Right atrium auricular region (tissue), 2 donors: ENCODE results near the gene SUN5. TPM values are rescaled to one million over a fixed set of nuclear protein-coding genes. Genes with fewer than 3 reads are reported as not detected.

Experiments used
- DNase-seq: peaks from one replicate; pipeline ENCODE4 v3.0.0-alpha.2; 2019; ENCODE audit warnings: low spot score
- H3K27ac ChIP-seq, 2 donors: fragments of 200-600 bp; sonication (generic); 1 replicate in 1 of 2; 2 replicates in 1 of 2; pipeline ENCODE4 v1.5.1; 2016 to 2019
- H3K27me3 ChIP-seq, 2 donors: fragments of 200-600 bp; sonication (generic); one replicate each; pipeline versions ENCODE4 v1.5.1 to v1.6.0; 2017 to 2019
- H3K36me3 ChIP-seq: fragments of 200-600 bp; sonication (generic); one replicate; pipeline ENCODE4 v1.5.1; 2016
- H3K4me1 ChIP-seq, 2 donors: fragments of 200-600 bp; sonication (generic); one replicate each; pipeline versions ENCODE4 v1.5.1 to v1.6.0; 2017 to 2019
- H3K4me3 ChIP-seq, 2 donors: fragments of 200-600 bp; sonication (generic); 1 replicate in 1 of 2; 2 replicates in 1 of 2; pipeline ENCODE4 v1.5.1; 2017 to 2019; ENCODE audit warnings: mild to moderate bottlenecking in 1 of 2, moderate library complexity in 1 of 2
- H3K9me3 ChIP-seq, 2 donors: fragments of 200-600 bp; sonication (generic); one replicate each; pipeline ENCODE4 v1.5.1; 2019
- CTCF ChIP-seq, 2 donors: fragments of 200-600 bp; sonication (generic); IDR thresholded peaks; one replicate each; pipeline ENCODE4 v1.5.1; 2019; ENCODE audit warnings: antibody characterized with exemption in 2 of 2
- total RNA-seq, 2 donors: library from RNA; depleted of rRNA; stranded (reverse); fragments of >200 nt; gene quantifications; one replicate each; pipeline ENCODE4 v1.1.0, GENCODE V29; 2016

SUN5 gene
- total RNA-seq, 2 donors from 2014 or later: not detected

DNA sequence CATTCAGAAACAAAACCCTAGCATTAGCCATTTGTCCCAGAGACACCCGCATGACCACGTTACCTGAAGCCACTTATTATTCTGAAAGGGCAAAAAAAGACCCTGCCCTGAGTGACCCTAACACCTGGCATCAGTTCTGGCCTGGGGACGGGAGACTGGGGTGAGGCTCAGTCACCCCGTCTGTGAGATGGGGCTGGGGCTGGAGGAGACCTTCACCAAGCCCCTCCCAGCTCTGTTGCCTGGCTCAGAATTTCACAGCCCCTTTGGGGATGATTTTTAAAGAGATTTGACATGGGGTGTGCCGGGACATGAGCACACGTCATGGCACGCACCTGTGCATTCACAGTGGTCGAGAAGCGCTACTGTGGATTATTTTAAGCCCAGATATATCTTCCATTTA lies 25.8 kb upstream of the SUN5 start:
- Histone ChIP-seq H3K4me1 (no peaks in the 10 kb centered on the region), H3K4me3 (no peak overlapping the region), H3K27me3 (no peaks in the 10 kb centered on the region), H3K36me3 (no peaks in the 10 kb centered on the region), H3K9me3 (peaks cover 0 to 6% of the 10 kb centered on the region in 2 donors), H3K27ac (no peak overlapping the region)
- TF ChIP-seq CTCF (IDR thresholded peaks at IDR 0.05): no peak
- no peak for DNase-seq

GRCh38 chr20:33028875-33029274 lies 24.6 kb upstream of the SUN5 start:
- H3K4me3 ChIP-seq: no peak overlapping the region
- TF ChIP-seq CTCF (IDR thresholded peaks at IDR 0.05): no peak
- no peaks in the 10 kb centered on the region for H3K36me3 ChIP-seq
- no peak overlapping the region for H3K27ac ChIP-seq
- H3K4me1 ChIP-seq: no peaks in the 10 kb centered on the region
- no peak for DNase-seq
- peaks cover 0 to 6% of the 10 kb centered on the region in 2 donors for H3K9me3 ChIP-seq
- no peaks in the 10 kb centered on the region for H3K27me3 ChIP-seq

DNA sequence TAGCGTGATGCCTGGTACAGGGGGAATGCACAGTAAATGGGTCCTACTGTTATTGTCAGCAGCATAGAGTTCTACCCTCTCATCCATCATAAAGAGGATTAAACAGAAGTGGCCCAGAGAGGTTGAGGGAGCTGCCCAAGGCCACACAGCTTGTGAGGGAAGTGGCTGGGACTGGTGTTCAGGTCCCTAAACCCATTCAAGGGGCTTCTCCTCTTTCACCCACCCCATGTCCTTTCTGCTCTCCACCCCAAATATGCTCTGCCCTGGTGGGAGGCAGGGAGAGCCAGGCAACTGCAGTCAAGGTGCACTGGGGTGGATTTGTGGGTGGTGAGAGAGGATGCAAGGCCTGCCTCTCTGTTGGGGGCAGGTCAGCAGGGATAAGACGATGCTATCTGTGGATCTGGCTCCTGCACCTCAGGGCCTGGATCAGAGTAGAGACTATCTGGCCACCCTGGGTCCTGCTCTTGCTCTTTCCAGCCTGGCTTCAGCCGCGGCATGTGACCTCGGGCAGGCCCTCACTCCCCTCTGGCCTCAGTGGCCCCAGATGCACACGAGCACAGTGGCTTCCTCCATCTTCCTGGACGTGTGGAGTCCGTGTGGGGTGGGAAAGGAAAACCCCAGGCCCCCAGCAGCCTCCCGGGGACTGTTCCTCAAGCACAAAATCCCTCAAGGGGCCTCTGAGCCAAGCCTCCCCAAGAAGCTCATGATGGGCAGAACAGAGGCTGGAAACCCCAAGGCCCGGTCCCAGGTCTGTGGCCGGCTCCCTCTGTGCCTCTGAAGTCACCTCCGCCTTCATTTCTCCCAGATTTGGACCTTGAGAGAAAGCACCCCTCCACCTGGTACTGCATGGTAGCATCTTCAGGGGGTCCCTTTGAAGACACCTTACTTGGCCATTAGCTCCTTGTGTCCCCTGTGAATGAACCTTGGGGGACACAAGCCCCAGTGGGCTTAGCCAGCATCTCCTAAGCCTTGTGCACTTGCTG lies 23.8 kb upstream of the SUN5 start:
- H3K27ac ChIP-seq: no peak overlapping the region
- no peak overlapping the region for H3K4me3 ChIP-seq
- no peak for TF ChIP-seq CTCF (IDR thresholded peaks at IDR 0.05)
- no peaks in the 10 kb centered on the region for H3K27me3 ChIP-seq
- no peak for DNase-seq
- H3K36me3 ChIP-seq: no peaks in the 10 kb centered on the region
- H3K4me1 ChIP-seq: no peaks in the 10 kb centered on the region
- H3K9me3 ChIP-seq: peaks cover 0 to under 1% of the 10 kb centered on the region in 2 donors

- Histone ChIP-seq H3K4me3 (no peak overlapping the region), H3K36me3 (no peaks in the 10 kb centered on the region), H3K4me1 (no peaks in the 10 kb centered on the region), H3K27me3 (no peaks in the 10 kb centered on the region), H3K27ac (no peak overlapping the region), H3K9me3 (no peaks in the 10 kb centered on the region)
- no peak for TF ChIP-seq CTCF (IDR thresholded peaks at IDR 0.05)
- no peak for DNase-seq
These were observed 22.8 kb upstream of the SUN5 start for GRCh38 chr20:33026779-33027759.

DNA sequence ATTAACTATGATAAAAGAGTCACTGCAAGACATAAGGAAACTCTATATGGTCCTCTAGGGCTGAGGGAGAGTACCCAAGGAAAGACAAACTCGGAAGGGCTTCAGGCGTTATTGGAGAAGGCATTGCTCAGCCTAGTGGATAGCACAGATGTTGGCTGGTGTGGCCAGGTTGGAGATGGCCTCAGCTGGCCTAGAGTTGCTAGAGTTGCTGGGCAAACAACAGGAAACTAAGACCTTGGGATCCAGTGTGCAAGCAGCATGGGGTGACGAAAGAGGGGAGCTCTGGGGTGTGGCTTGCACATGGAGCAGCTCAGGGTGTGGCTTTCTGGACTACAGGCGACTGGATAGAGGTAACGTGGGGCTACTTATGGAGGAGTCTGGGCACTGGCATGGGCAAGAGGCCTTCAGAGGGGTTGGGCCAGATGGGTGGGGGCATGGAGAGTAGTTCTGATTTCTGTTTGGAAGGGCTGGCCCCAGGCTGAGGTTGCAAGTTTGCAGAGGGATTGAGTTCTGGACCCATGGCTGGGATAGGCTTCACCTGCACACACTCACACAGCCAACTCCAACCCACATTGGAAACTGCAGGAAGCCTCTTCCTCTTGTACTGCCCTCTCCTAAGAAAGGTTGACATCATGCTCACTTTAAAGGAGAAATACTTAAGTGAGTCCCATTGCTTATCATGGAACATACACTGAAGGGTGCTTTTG lies 22.0 kb upstream of the SUN5 start:
- H3K9me3 ChIP-seq: no peaks in the 10 kb centered on the region
- no peaks in the 10 kb centered on the region for H3K4me1 ChIP-seq
- no peak overlapping the region for H3K27ac ChIP-seq
- H3K4me3 ChIP-seq: no peak overlapping the region
- H3K27me3 ChIP-seq: no peaks in the 10 kb centered on the region
- no peaks in the 10 kb centered on the region for H3K36me3 ChIP-seq
- TF ChIP-seq CTCF (IDR thresholded peaks at IDR 0.05): no peak
- DNase-seq: no peak
